DND-41 (cell line): Measurements from ENCODE around the gene SMS.

Experiments
- ATAC-seq: fragments of 200-7000 bp; cut with Tn5 transposase; 3 replicates; pipeline ENCODE4 v1.9.1; 2021; ENCODE audit warnings: low read depth; ENCODE audit not compliant: insufficient read depth
- DNase-seq: peaks from one replicate; pipeline ENCODE4 v3.0.0-alpha.2; 2020
- H2AFZ ChIP-seq: 2 replicates; pipeline ENCODE4 v1.6.0; 2012; ENCODE audit warnings: low read depth, low read length
- H3K27ac ChIP-seq: 2 replicates; pipeline ENCODE4 v1.5.1; 2012; ENCODE audit warnings: low read length, inconsistent platforms
- H3K27me3 ChIP-seq: fragments of 200-600 bp; sonication (generic); 2 replicates; pipeline ENCODE4 v1.6.0; 2012; ENCODE audit warnings: low read length, mild to moderate bottlenecking, inconsistent platforms; ENCODE audit not compliant: insufficient read depth, poor library complexity
- H3K36me3 ChIP-seq: 2 replicates; pipeline ENCODE4 v1.5.1; 2012; ENCODE audit warnings: low read length, inconsistent platforms; ENCODE audit not compliant: insufficient read depth
- H3K4me1 ChIP-seq: 2 replicates; pipeline ENCODE4 v1.5.1; 2012; ENCODE audit warnings: mild to moderate bottlenecking, low read length; ENCODE audit not compliant: insufficient read depth
- H3K4me2 ChIP-seq: 2 replicates; pipeline ENCODE4 v1.6.0; 2012; ENCODE audit warnings: mild to moderate bottlenecking, moderate library complexity, low read length, inconsistent platforms; ENCODE audit not compliant: insufficient read depth
- H3K4me3 ChIP-seq, 2 experiments: fragments of 200-600 bp in 1 of 2; shearing (Covaris generic) in 1 of 2; 2 replicates each; pipeline ENCODE4 v1.5.1; 2012 to 2016; ENCODE audit warnings: inconsistent platforms in 2 of 2, low read length in 2 of 2, mild to moderate bottlenecking in 2 of 2, low read depth in 1 of 2, moderate library complexity in 1 of 2
- H3K79me2 ChIP-seq: 2 replicates; pipeline ENCODE4 v1.6.0; 2012; ENCODE audit warnings: low read length, inconsistent platforms; ENCODE audit not compliant: insufficient read depth
- H3K9ac ChIP-seq: 2 replicates; pipeline ENCODE4 v1.6.0; 2012; ENCODE audit warnings: low read depth, mild to moderate bottlenecking, inconsistent platforms, low read length, moderate library complexity
- H3K9me3 ChIP-seq: 2 replicates; pipeline ENCODE4 v1.5.1; 2012; ENCODE audit warnings: low read length, moderate library complexity, mild to moderate bottlenecking, inconsistent platforms; ENCODE audit not compliant: insufficient read depth, severe bottlenecking
- H4K20me1 ChIP-seq: 2 replicates; pipeline ENCODE4 v1.6.0; 2012; ENCODE audit warnings: low read length; ENCODE audit not compliant: insufficient read depth
- CTCF ChIP-seq: IDR thresholded peaks from 2 replicates; pipeline ENCODE4 v1.5.1; 2012; ENCODE audit warnings: borderline replicate concordance, low read length, moderate library complexity, mild to moderate bottlenecking; ENCODE audit not compliant: poor library complexity, severe bottlenecking; ENCODE audit errors: extremely low read depth
- EZH2 ChIP-seq: IDR thresholded peaks from 3 replicates; pipeline ENCODE4 v1.6.1; 2012; ENCODE audit warnings: borderline replicate concordance, low read depth, mild to moderate bottlenecking, moderate library complexity, low read length, inconsistent platforms; ENCODE audit not compliant: severe bottlenecking

SMS gene

GRCh38 chrX:22040184-22040583, 99.7 kb downstream of the SMS start:
- H3K4me3 ChIP-seq: no peak overlapping the region
- H3K4me1 ChIP-seq: peaks cover 23% of the 10 kb centered on the region
- no peak for TF ChIP-seq CTCF
- DNase-seq (no peak), ATAC-seq (no peak)
- H3K79me2 ChIP-seq: no peaks in the 10 kb centered on the region
- H4K20me1 ChIP-seq: no peaks in the 10 kb centered on the region
- H3K9me3 ChIP-seq: no peaks in the 10 kb centered on the region
- H3K9ac ChIP-seq: no peak overlapping the region
- no peak overlapping the region for H3K27ac ChIP-seq
- H3K27me3 ChIP-seq: no peaks in the 10 kb centered on the region
- no peak overlapping the region for H2AFZ ChIP-seq
- no peaks in the 10 kb centered on the region for H3K36me3 ChIP-seq
- H3K4me2 ChIP-seq: no peak overlapping the region

- Histone ChIP-seq H3K9ac (no peak overlapping the region), H4K20me1 (no peaks in the 10 kb centered on the region), H3K4me2 (no peak overlapping the region), H3K36me3 (no peaks in the 10 kb centered on the region), H3K4me3 (no peak overlapping the region), H3K27ac (no peak overlapping the region), H3K79me2 (no peaks in the 10 kb centered on the region), H3K27me3 (no peaks in the 10 kb centered on the region), H3K9me3 (no peaks in the 10 kb centered on the region), H3K4me1 (peaks cover 23% of the 10 kb centered on the region), H2AFZ (no peak overlapping the region)
- no peak for ATAC-seq
- DNase-seq: no peak
- TF ChIP-seq CTCF: no peak
- TF ChIP-seq EZH2: no peak
Measured at GRCh38 chrX:22041907-22042530, 101.5 kb downstream of the SMS start.

- H3K4me2 ChIP-seq: no peak overlapping the region
- H3K4me1 ChIP-seq: peaks cover 5% of the 10 kb centered on the region
- H3K9me3 ChIP-seq: no peaks in the 10 kb centered on the region
- no peak overlapping the region for H3K4me3 ChIP-seq
- DNase-seq (no peak), ATAC-seq (no peak)
- no peak overlapping the region for H2AFZ ChIP-seq
- no peak overlapping the region for H3K9ac ChIP-seq
- no peaks in the 10 kb centered on the region for H3K36me3 ChIP-seq
- TF ChIP-seq EZH2 (no peak), CTCF (no peak)
- H3K79me2 ChIP-seq: no peaks in the 10 kb centered on the region
- no peak overlapping the region for H3K27ac ChIP-seq
- H4K20me1 ChIP-seq: no peaks in the 10 kb centered on the region
- H3K27me3 ChIP-seq: no peaks in the 10 kb centered on the region
Measured at GRCh38 chrX:22043872-22044271, 103.4 kb downstream of the SMS start.
